Measurements from ENCODE around the gene SVEP1.
"Not testable (repeated sequence)": the region's sequence is repeated elsewhere in the genome, so short reads cannot be mapped to it uniquely, and the experiment has no call there.

SVEP1 gene

GRCh38 chr9:110382731-110383130 is 196.8 kb downstream of the SVEP1 start:
- DNase-seq (ENCODE audit: low read depth in 2 of 2, low spot score in 1 of 2): no peak

GRCh38 chr9:110371411-110372007 is 208.0 kb downstream of the SVEP1 start:
- no peak for DNase-seq (ENCODE audit: low read depth in 2 of 2, low spot score in 1 of 2)

- DNase-seq (ENCODE audit: low read depth in 2 of 2, low spot score in 1 of 2): no peak
These were observed 209.2 kb downstream of the SVEP1 start for GRCh38 chr9:110370315-110370714.

- no peak for DNase-seq (ENCODE audit: low read depth in 2 of 2, low spot score in 1 of 2)
These were observed 215.1 kb downstream of the SVEP1 start for GRCh38 chr9:110364451-110364850.

- DNase-seq (ENCODE audit: low read depth in 2 of 2, low spot score in 1 of 2): not testable (repeated sequence)
These were observed 220.5 kb downstream of the SVEP1 start for GRCh38 chr9:110358992-110359391.

GRCh38 chr9:110357505-110357904 is 222.0 kb downstream of the SVEP1 start:
- DNase-seq (ENCODE audit: low read depth in 2 of 2, low spot score in 1 of 2): no peak

GRCh38 chr9:110356639-110357395 is 222.7 kb downstream of the SVEP1 start:
- no peak for DNase-seq (ENCODE audit: low read depth in 2 of 2, low spot score in 1 of 2)

GRCh38 chr9:110355911-110356310 is 223.6 kb downstream of the SVEP1 start:
- no peak for DNase-seq (ENCODE audit: low read depth in 2 of 2, low spot score in 1 of 2)

- no peak for DNase-seq (ENCODE audit: low read depth in 2 of 2, low spot score in 1 of 2)
These were observed 228.5 kb downstream of the SVEP1 start for GRCh38 chr9:110351009-110351467.

GRCh38 chr9:110346325-110346724 is 233.2 kb downstream of the SVEP1 start:
- no peak for DNase-seq (ENCODE audit: low read depth in 2 of 2, low spot score in 1 of 2)

- no peak for DNase-seq (ENCODE audit: low read depth in 2 of 2, low spot score in 1 of 2)
These were observed 234.7 kb downstream of the SVEP1 start for GRCh38 chr9:110344821-110345220.

GRCh38 chr9:110343551-110343950 is 236.0 kb downstream of the SVEP1 start:
- DNase-seq (ENCODE audit: low read depth in 2 of 2, low spot score in 1 of 2): no peak

- DNase-seq (ENCODE audit: low read depth in 2 of 2, low spot score in 1 of 2): no peak
These were observed 239.2 kb downstream of the SVEP1 start for GRCh38 chr9:110340306-110340705.

GRCh38 chr9:110338143-110338542 is 241.4 kb downstream of the SVEP1 start:
- no peak for DNase-seq (ENCODE audit: low read depth in 2 of 2, low spot score in 1 of 2)

- no peak for DNase-seq (ENCODE audit: low read depth in 2 of 2, low spot score in 1 of 2)
These were observed 241.8 kb downstream of the SVEP1 start, which contains the start of gene TXNDC8 for GRCh38 chr9:110337727-110338126. Gene TXNDC8, minus strand, starts transcription at chr9:110337863.

- DNase-seq (ENCODE audit: low read depth in 2 of 2, low spot score in 1 of 2): no peak
These were observed 243.2 kb downstream of the SVEP1 start for GRCh38 chr9:110336363-110336762.

GRCh38 chr9:110334871-110335270 is 244.7 kb downstream of the SVEP1 start:
- DNase-seq (ENCODE audit: low read depth in 2 of 2, low spot score in 1 of 2): no peak

- no peak for DNase-seq (ENCODE audit: low read depth in 2 of 2, low spot score in 1 of 2)
These were observed 245.4 kb downstream of the SVEP1 start for GRCh38 chr9:110334183-110334582.

GRCh38 chr9:110332766-110333165 is 246.8 kb downstream of the SVEP1 start:
- no peak for DNase-seq (ENCODE audit: low read depth in 2 of 2, low spot score in 1 of 2)

GRCh38 chr9:110330484-110331105 is 248.9 kb downstream of the SVEP1 start:
- no peak for DNase-seq (ENCODE audit: low read depth in 2 of 2, low spot score in 1 of 2)

- no peak for DNase-seq (ENCODE audit: low read depth in 2 of 2, low spot score in 1 of 2)
These were observed 249.8 kb downstream of the SVEP1 start for GRCh38 chr9:110329639-110330230.

- no peak for DNase-seq (ENCODE audit: low read depth in 2 of 2, low spot score in 1 of 2)
These were observed 250.8 kb downstream of the SVEP1 start for GRCh38 chr9:110328763-110329162.
